ENCODE measurements around the gene KRTAP10-1.

- no peak for TF ChIP-seq EZH2 (IDR thresholded peaks at IDR 0.05; ENCODE audit: insufficient read depth, poor library complexity, severe bottlenecking)
- TF ChIP-seq EZH2phosphoT487 (IDR thresholded peaks at IDR 0.05; ENCODE audit: insufficient read depth, low read depth): no peak
These were observed 7.3 kb downstream of the KRTAP10-1 start for GRCh38 chr21:44532712-44533111.
